ENCODE results near the gene NAA20.

The NAA20 gene

DNA sequence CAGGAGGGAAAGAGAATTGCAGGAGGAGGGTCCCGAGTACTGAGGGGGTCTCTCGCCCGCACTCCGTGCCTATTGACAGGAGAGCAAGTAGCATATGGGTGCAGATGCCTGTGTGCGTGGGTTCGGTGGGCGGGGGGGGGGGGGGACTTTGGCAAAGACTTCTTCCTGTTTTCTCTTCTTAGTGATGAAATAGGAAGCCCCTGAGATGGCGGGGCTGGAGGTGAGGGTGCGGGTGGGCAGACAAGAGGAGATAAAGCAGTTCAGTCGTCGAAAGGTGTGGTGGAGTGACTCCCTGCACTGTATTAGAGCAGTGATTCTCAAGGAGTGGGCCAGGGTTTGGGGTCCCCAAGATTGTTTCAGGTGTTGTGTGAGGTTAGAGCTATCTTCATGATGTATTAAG, 3.7 kb downstream of the NAA20 start:
- DNase-seq, result no peak

DNA sequence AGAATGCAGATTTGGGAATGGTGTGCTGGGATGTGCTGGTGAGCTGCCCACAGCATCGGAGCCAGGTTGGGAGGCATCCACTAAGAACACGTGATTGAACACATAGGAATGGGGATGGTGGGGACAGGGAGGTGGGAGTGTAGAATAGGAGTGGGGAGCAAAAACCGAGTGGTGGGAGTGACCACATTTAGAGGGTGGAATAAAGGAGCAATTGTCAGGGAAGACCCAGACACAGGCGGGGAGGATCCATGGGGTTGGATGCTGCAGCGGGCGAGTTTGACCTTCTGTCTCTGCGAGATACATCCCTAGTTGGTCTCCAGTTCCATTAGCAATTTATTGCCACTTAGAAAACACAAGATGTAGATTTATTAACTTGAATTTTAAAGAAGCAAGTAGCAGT, 4.7 kb downstream of the NAA20 start:
- no peak for DNase-seq

DNA sequence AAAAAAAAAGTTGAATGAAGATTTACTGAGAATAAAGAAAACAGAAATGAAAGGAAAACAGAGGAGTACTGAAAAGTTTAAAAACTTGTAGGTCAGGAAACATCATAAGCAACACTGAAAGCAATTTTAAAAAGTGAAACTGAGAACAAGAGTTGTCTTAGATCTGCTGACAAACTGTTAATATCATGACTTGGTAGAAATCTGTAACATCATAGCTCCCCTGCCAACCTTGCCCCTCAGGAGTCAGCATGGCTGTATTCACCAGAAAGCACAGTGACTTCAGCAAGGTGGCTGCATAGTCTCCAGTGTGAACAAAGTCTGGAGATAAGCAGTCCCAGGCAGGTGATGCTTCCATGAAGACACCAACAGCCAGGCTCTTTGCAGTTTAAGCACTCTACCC, 5.3 kb downstream of the NAA20 start:
- DNase-seq, result peak; percentile 56

GRCh38 chr20:20023395-20023794, 6.2 kb downstream of the NAA20 start:
- no peak for DNase-seq

- DNase-seq, result no peak
These were observed 7.8 kb downstream of the NAA20 start for GRCh38 chr20:20024942-20025341.

DNA sequence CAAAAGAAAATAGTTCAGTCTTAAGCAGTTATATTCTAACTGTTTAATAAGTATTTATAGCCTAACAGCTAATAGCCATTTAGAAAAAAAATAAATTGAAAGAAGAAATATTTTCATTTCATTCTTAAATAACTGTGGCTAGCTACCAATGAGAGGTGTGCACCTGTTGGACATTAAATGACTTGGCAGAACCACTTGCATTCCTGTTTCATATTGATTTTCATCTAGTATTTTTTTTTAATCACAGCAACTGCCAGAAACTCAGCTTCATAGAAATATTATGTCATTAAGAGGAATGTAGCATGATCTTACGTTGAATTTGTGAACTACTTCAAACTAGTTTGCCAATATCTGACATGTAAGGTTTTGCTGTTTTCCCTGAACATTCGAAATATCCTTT, 10.1 kb downstream of the NAA20 start:
- no peak for DNase-seq

GRCh38 chr20:20031790-20032189, 14.6 kb downstream of the NAA20 start:
- no peak for DNase-seq

GRCh38 chr20:20034486-20034885, 17.3 kb downstream of the NAA20 start:
- no peak for DNase-seq

GRCh38 chr20:20036756-20037155, 19.6 kb downstream of the NAA20 start:
- no peak for DNase-seq

GRCh38 chr20:20037960-20038359, 20.8 kb downstream of the NAA20 start:
- DNase-seq, result no peak

DNA sequence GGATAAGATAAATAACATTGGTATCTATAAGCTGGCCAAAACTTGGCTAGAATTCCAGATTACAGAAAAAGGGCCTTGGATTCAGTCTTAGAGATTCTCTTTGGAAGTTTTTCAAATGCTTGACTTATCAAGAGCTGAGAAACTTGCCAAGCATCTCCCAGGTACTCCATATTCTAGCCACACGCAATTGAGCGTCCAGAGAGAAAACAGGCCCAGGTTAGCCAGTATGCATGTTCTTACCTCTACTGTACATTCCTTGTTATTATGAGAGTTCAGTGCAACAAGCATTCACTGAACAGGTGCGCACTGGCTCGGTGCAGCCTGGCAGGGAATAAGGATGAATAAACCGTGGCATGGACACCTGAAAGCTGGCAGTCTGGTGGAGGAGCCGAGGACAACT, 21.4 kb downstream of the NAA20 start:
- no peak for DNase-seq

DNA sequence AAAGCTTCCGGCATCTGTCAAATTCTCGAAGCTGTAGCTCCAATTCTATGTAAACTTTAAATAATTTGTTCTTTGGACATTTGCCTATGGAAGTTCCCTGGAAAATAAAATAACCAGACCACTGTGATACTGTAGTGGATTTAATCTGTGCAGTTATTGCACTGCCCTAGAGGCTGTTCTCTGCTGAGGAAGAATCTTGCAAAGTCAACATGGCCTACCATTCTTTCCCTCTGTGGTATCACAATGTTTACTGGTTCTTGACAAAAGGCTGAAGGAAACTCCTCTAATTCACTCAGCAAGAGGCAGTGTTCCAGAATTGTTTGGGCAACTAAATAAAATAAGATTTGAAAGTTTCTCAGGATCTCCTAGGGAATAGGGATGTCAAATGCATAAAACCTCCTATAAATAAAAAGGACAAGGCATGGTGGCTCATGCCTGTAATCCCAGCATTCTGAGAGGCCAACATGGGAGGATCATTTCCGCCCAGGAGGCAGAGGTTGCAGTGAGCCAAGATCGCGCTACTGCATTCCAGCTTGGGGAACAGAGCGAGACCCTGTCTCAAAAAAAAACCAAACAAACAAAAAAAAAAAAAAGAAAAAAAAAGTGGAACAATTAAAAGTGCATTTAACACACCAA, 22.7 kb downstream of the NAA20 start:
- no peak for DNase-seq

- DNase-seq, result no peak
These were observed 34.6 kb downstream of the NAA20 start for GRCh38 chr20:20051767-20052073.

- DNase-seq, result peak; percentile 98
These were observed 35.2 kb downstream of the NAA20 start, which contains the start of the genes CFAP61 and CRNKL1 for GRCh38 chr20:20052074-20052970. CFAP61 (plus strand) TSS chr20:20052532; CDS start chr20:20056654, 4,122 bp downstream. CRNKL1 (minus strand) TSS chr20:20052466; CDS start chr20:20052342, 124 bp downstream.

GRCh38 chr20:20060234-20060998, 43.3 kb downstream of the NAA20 start:
- DNase-seq, result no peak

GRCh38 chr20:20063941-20064702, 47.0 kb downstream of the NAA20 start:
- DNase-seq, result no peak

DNA sequence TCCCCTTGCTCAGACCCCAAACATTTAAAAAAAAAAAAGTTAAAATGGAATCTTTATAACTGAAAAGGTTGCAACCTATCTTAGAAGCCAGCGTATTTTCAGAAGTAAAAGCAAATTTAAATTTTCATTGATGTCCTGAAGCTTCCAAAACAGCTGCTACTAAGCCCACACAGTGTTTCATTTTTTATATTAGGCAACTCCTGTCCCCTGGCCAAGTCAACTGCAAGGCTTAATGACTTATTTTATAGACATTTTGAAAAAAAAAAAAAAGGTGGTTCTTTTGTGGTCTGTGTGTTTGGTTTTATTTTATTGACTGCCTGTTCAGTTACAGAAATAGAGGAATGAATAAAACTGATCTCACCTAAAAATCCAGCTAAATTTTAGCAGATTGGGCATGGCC, 48.2 kb downstream of the NAA20 start:
- no peak for DNase-seq

- DNase-seq, result no peak
These were observed 53.9 kb downstream of the NAA20 start for GRCh38 chr20:20070871-20071726.

DNA sequence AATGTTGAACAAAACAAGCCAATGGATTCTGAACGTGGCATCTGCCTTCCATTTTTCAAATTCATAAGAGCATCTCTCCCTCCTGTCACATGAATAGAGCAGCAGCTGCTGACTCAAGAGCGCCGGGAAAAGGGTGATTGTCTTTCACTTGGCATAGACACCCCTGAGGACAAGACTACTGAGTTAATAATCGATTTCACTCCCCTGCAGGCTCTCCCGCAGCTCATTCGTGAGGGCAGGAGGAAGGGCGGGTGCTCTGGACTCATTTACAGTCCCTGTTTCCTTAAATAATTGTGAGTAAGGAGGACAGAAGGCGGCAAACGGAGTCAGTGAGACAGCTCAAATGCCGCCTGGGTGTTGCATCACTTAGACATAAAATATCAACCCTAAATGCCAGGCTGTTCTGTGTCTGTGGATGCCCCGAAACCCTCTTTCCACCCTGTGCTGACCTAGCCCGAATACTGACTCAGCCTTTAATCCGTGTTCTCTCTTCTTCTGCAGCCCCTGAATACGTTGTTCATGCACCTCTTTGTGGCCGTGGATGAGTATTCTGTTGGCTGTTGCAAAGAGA, 56.7 kb downstream of the NAA20 start:
- DNase-seq, result no peak

DNA sequence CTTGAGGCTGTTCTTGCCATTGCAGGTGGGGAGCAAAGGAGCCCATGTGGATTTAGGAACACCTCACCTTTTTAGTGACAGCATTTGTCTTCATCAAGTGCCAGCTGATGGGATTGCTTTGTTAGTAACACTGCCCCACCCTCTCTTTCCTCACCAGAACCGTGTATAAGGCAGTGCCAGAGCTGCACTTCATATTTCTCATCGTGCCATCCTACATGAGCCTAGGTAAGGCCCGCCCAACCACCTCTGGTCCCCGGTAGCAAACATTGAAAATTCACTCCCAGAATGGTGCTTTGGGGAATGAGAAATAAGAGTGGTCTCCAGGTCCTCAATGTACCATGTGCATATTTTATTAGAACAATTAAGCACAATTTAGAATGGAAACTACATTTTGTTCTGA, 57.9 kb downstream of the NAA20 start:
- DNase-seq, result no peak

- DNase-seq, result no peak
These were observed 59.3 kb downstream of the NAA20 start for GRCh38 chr20:20076297-20077065.
